GM12864 (cell line): ENCODE data around the gene ZMIZ1.

Experiments
- DNase-seq: peaks from one replicate; pipeline ENCODE4 v3.0.0-alpha.2; 2011; ENCODE audit warnings: low read depth
- H3K4me3 ChIP-seq: 2 replicates; pipeline ENCODE4 v1.5.1; 2011; ENCODE audit warnings: mild to moderate bottlenecking, low read depth, low read length, control low read depth
- CTCF ChIP-seq: IDR thresholded peaks from 2 replicates; pipeline ENCODE4 v1.5.1; 2011; ENCODE audit warnings: low read depth, mild to moderate bottlenecking, moderate library complexity, low read length, control low read depth, inconsistent platforms; ENCODE audit errors: missing control alignments

The ZMIZ1 gene

GRCh38 chr10:79073784-79074432 lies 5.1 kb downstream of the ZMIZ1 start:
- no peak for DNase-seq
- TF ChIP-seq CTCF: no peak
- no peak overlapping the region for H3K4me3 ChIP-seq

GRCh38 chr10:79074732-79075131 lies 6.0 kb downstream of the ZMIZ1 start:
- no peak for DNase-seq
- TF ChIP-seq CTCF: no peak
- no peak overlapping the region for H3K4me3 ChIP-seq

GRCh38 chr10:79075418-79075817 lies 6.7 kb downstream of the ZMIZ1 start:
- no peak overlapping the region for H3K4me3 ChIP-seq
- TF ChIP-seq CTCF: no peak
- no peak for DNase-seq

- no peak for TF ChIP-seq CTCF
- DNase-seq: no peak
- no peak overlapping the region for H3K4me3 ChIP-seq
These were observed 8.9 kb downstream of the ZMIZ1 start for GRCh38 chr10:79077488-79078173.

GRCh38 chr10:79078367-79079053 lies 9.7 kb downstream of the ZMIZ1 start:
- no peak for DNase-seq
- no peak for TF ChIP-seq CTCF
- no peak overlapping the region for H3K4me3 ChIP-seq

GRCh38 chr10:79079054-79079397 lies 10.3 kb downstream of the ZMIZ1 start:
- no peak for TF ChIP-seq CTCF
- no peak overlapping the region for H3K4me3 ChIP-seq
- no peak for DNase-seq
